Smooth muscle cell (in vitro differentiated cells): Measurements from ENCODE around the gene MOCS1. TPM values are rescaled to one million over a fixed set of nuclear protein-coding genes. Genes with fewer than 3 reads are reported as not detected.

Experiments used
- DNase-seq: peaks from one replicate; lab custom pipeline; 2025; ENCODE audit not compliant: unreplicated experiment; lab: John Stamatoyannopoulos, UW
- H2AFZ ChIP-seq: fragments of 200-600 bp; sonication (generic); 2 replicates; pipeline ENCODE4 v1.6.0; 2016; ENCODE audit warnings: antibody characterized with exemption, low read depth, mild to moderate bottlenecking
- H3F3A ChIP-seq: fragments of 200-600 bp; sonication (generic); 2 replicates; pipeline ENCODE4 v1.6.0; 2017; ENCODE audit warnings: antibody characterized with exemption, low read depth
- H3K27ac ChIP-seq: fragments of 200-600 bp; sonication (generic); 2 replicates; pipeline ENCODE4 v1.5.1; 2016; ENCODE audit warnings: low read depth, mild to moderate bottlenecking
- H3K27me3 ChIP-seq: fragments of 200-600 bp; sonication (generic); 2 replicates; pipeline ENCODE4 v1.6.1; 2016; ENCODE audit warnings: low read depth, mild to moderate bottlenecking
- H3K36me3 ChIP-seq: fragments of 200-600 bp; sonication (generic); 2 replicates; pipeline ENCODE4 v1.5.1; 2016; ENCODE audit warnings: low read depth
- H3K4me1 ChIP-seq: fragments of 200-600 bp; sonication (generic); 2 replicates; pipeline ENCODE4 v1.5.1; 2016; ENCODE audit warnings: low read depth
- H3K4me2 ChIP-seq: fragments of 200-600 bp; sonication (generic); 2 replicates; pipeline ENCODE4 v1.6.0; 2016; ENCODE audit warnings: mild to moderate bottlenecking
- H3K4me3 ChIP-seq: fragments of 200-600 bp; sonication (generic); 2 replicates; pipeline ENCODE4 v1.5.1; 2016; ENCODE audit warnings: mild to moderate bottlenecking
- H3K79me2 ChIP-seq: fragments of 200-600 bp; sonication (generic); 2 replicates; pipeline ENCODE4 v1.6.0; 2016; ENCODE audit warnings: low read depth, mild to moderate bottlenecking
- H3K9ac ChIP-seq: fragments of 200-600 bp; sonication (generic); 2 replicates; pipeline ENCODE4 v1.6.0; 2016; ENCODE audit warnings: low read depth
- H3K9me3 ChIP-seq: fragments of 200-600 bp; sonication (generic); replicated peaks from 2 replicates; pipeline ENCODE4 v1.5.1; 2016; ENCODE audit warnings: low read depth
- H4K20me1 ChIP-seq: fragments of 200-600 bp; sonication (generic); 2 replicates; pipeline ENCODE4 v1.6.0; 2016; ENCODE audit warnings: low read depth
- CTCF ChIP-seq: fragments of 200-600 bp; sonication (generic); IDR thresholded peaks from 2 replicates; pipeline ENCODE4 v1.5.1; 2017; ENCODE audit warnings: borderline replicate concordance, mild to moderate bottlenecking, antibody characterized with exemption; ENCODE audit not compliant: insufficient read depth, poor library complexity, severe bottlenecking
- WGBS: methylation state at CpG from one replicate; pipeline ENCODE4 v1.1.7; 2016; ENCODE audit warnings: low lambda C conversion rate; 5-methylcytosine and 5-hydroxymethylcytosine counted together
- polyA plus RNA-seq: library from polyadenylated mRNA; unstranded; fragments of >200 nt; fragmentation: Nextera tagmentation; extraction: Ambion mirVana; gene quantifications from 2 replicates; pipeline ENCODE4 v1.2.1, GENCODE V29; 2016
- total RNA-seq: library from RNA; depleted of rRNA; stranded (reverse); fragments of >200 nt; gene quantifications from 2 replicates; pipeline ENCODE4 v1.2.3, GENCODE V29; 2014

The MOCS1 gene
- total and polyA plus RNA-seq, 2 experiments from 2014 or later, result 7.7 to 12.1 TPM

- no peaks in the 10 kb centered on the region for H3K27me3 ChIP-seq
- no peak for DNase-seq
- no peak overlapping the region for H3K4me2 ChIP-seq
- no peaks in the 10 kb centered on the region for H3F3A ChIP-seq
- H3K4me1 ChIP-seq, result no peaks in the 10 kb centered on the region
- H3K9ac ChIP-seq, result no peak overlapping the region
- TF ChIP-seq CTCF, result no peak
- H3K27ac ChIP-seq, result no peak overlapping the region
- no peaks in the 10 kb centered on the region for H3K9me3 ChIP-seq
- H3K36me3 ChIP-seq, result no peaks in the 10 kb centered on the region
- no peaks in the 10 kb centered on the region for H3K79me2 ChIP-seq
- WGBS, result 81% methylated on average over 11 of the region's 11 CpGs
- H2AFZ ChIP-seq, result no peak overlapping the region
- H4K20me1 ChIP-seq, result no peaks in the 10 kb centered on the region
- no peak overlapping the region for H3K4me3 ChIP-seq
Observed at GRCh38 chr6:39927159-39927558, 7.1 kb downstream of the MOCS1 start.

- no peaks in the 10 kb centered on the region for H3K27me3 ChIP-seq
- no peak overlapping the region for H3K4me3 ChIP-seq
- no peak overlapping the region for H3K4me2 ChIP-seq
- no peaks in the 10 kb centered on the region for H3K4me1 ChIP-seq
- no peak overlapping the region for H3K9ac ChIP-seq
- no peaks in the 10 kb centered on the region for H3K79me2 ChIP-seq
- no peaks in the 10 kb centered on the region for H3F3A ChIP-seq
- H3K9me3 ChIP-seq, result no peaks in the 10 kb centered on the region
- H3K27ac ChIP-seq, result no peak overlapping the region
- no peaks in the 10 kb centered on the region for H4K20me1 ChIP-seq
- H3K36me3 ChIP-seq, result no peaks in the 10 kb centered on the region
- no peak for TF ChIP-seq CTCF
- H2AFZ ChIP-seq, result no peak overlapping the region
- 92% methylated on average over 3 of the region's 3 CpGs for WGBS
- DNase-seq, result no peak
Observed at GRCh38 chr6:39926668-39927067, 7.6 kb downstream of the MOCS1 start.

GRCh38 chr6:39925931-39926290 lies 8.4 kb downstream of the MOCS1 start:
- no peaks in the 10 kb centered on the region for H3K36me3 ChIP-seq
- no peak overlapping the region for H3K4me2 ChIP-seq
- no peaks in the 10 kb centered on the region for H4K20me1 ChIP-seq
- no peak for TF ChIP-seq CTCF
- H3F3A ChIP-seq, result no peaks in the 10 kb centered on the region
- H3K4me1 ChIP-seq, result no peaks in the 10 kb centered on the region
- H3K79me2 ChIP-seq, result no peaks in the 10 kb centered on the region
- no peak overlapping the region for H2AFZ ChIP-seq
- 90% methylated on average over 3 of the region's 3 CpGs for WGBS
- no peak overlapping the region for H3K4me3 ChIP-seq
- no peaks in the 10 kb centered on the region for H3K9me3 ChIP-seq
- DNase-seq, result no peak
- no peak overlapping the region for H3K9ac ChIP-seq
- H3K27me3 ChIP-seq, result no peaks in the 10 kb centered on the region
- H3K27ac ChIP-seq, result no peak overlapping the region

GRCh38 chr6:39925191-39925930 lies 8.9 kb downstream of the MOCS1 start:
- H3K27me3 ChIP-seq, result no peaks in the 10 kb centered on the region
- H3K27ac ChIP-seq, result no peak overlapping the region
- no peak overlapping the region for H3K4me2 ChIP-seq
- no peaks in the 10 kb centered on the region for H3K9me3 ChIP-seq
- H3K36me3 ChIP-seq, result no peaks in the 10 kb centered on the region
- no peak overlapping the region for H3K9ac ChIP-seq
- WGBS, result 97% methylated on average over 22 of the region's 22 CpGs
- no peak overlapping the region for H3K4me3 ChIP-seq
- no peaks in the 10 kb centered on the region for H3K79me2 ChIP-seq
- DNase-seq, result no peak
- no peaks in the 10 kb centered on the region for H3K4me1 ChIP-seq
- no peak overlapping the region for H2AFZ ChIP-seq
- no peak for TF ChIP-seq CTCF
- no peaks in the 10 kb centered on the region for H3F3A ChIP-seq
- no peaks in the 10 kb centered on the region for H4K20me1 ChIP-seq
